ENCODE measurements around the gene RALGPS1.

The RALGPS1 gene

GRCh38 chr9:127174386-127175318, 260.1 kb downstream of the RALGPS1 start:
- Histone ChIP-seq H3K4me2 (ENCODE audit: low read length) (no peak overlapping the region), H3K9me3 (replicated peaks; ENCODE audit: low read length) (no peaks in the 10 kb centered on the region), H3K4me3 (ENCODE audit: low read length) (no peak overlapping the region), H3K9ac (ENCODE audit: low read depth, low read length) (no peak overlapping the region), H3K4me1 (ENCODE audit: control insufficient read depth, insufficient read depth, low read length) (no peaks in the 10 kb centered on the region), H3K27me3 (ENCODE audit: control insufficient read depth, insufficient read depth, low read length) (peaks cover 14% of the 10 kb centered on the region), H3K36me3 (ENCODE audit: insufficient read depth, low read length) (no peaks in the 10 kb centered on the region)

GRCh38 chr9:127175319-127175715, 260.7 kb downstream of the RALGPS1 start:
- no peak overlapping the region for H3K4me2 ChIP-seq (ENCODE audit: low read length)
- H3K4me3 ChIP-seq (ENCODE audit: low read length): no peak overlapping the region
- H3K4me1 ChIP-seq (ENCODE audit: control insufficient read depth, insufficient read depth, low read length): no peaks in the 10 kb centered on the region
- no peaks in the 10 kb centered on the region for H3K9me3 ChIP-seq (replicated peaks; ENCODE audit: low read length)
- H3K9ac ChIP-seq (ENCODE audit: low read depth, low read length): no peak overlapping the region
- H3K27me3 ChIP-seq (ENCODE audit: control insufficient read depth, insufficient read depth, low read length): peaks cover 16% of the 10 kb centered on the region
- no peaks in the 10 kb centered on the region for H3K36me3 ChIP-seq (ENCODE audit: insufficient read depth, low read length)

GRCh38 chr9:127175764-127176163, 261.2 kb downstream of the RALGPS1 start:
- Histone ChIP-seq H3K4me2 (ENCODE audit: low read length) (no peak overlapping the region), H3K36me3 (ENCODE audit: insufficient read depth, low read length) (no peaks in the 10 kb centered on the region), H3K9ac (ENCODE audit: low read depth, low read length) (no peak overlapping the region), H3K9me3 (replicated peaks; ENCODE audit: low read length) (no peaks in the 10 kb centered on the region), H3K27me3 (ENCODE audit: control insufficient read depth, insufficient read depth, low read length) (peaks cover 16% of the 10 kb centered on the region), H3K4me3 (ENCODE audit: low read length) (no peak overlapping the region), H3K4me1 (ENCODE audit: control insufficient read depth, insufficient read depth, low read length) (no peaks in the 10 kb centered on the region)

- H3K4me3 ChIP-seq (ENCODE audit: low read length): no peak overlapping the region
- no peaks in the 10 kb centered on the region for H3K9me3 ChIP-seq (replicated peaks; ENCODE audit: low read length)
- H3K36me3 ChIP-seq (ENCODE audit: insufficient read depth, low read length): no peaks in the 10 kb centered on the region
- H3K9ac ChIP-seq (ENCODE audit: low read depth, low read length): no peak overlapping the region
- peaks cover 16% of the 10 kb centered on the region for H3K27me3 ChIP-seq (ENCODE audit: control insufficient read depth, insufficient read depth, low read length)
- H3K4me2 ChIP-seq (ENCODE audit: low read length): no peak overlapping the region
- H3K4me1 ChIP-seq (ENCODE audit: control insufficient read depth, insufficient read depth, low read length): no peaks in the 10 kb centered on the region
Measured at GRCh38 chr9:127176631-127177030, 262.0 kb downstream of the RALGPS1 start.

GRCh38 chr9:127177231-127177630, 262.6 kb downstream of the RALGPS1 start:
- Histone ChIP-seq H3K4me2 (ENCODE audit: low read length) (no peak overlapping the region), H3K9ac (ENCODE audit: low read depth, low read length) (no peak overlapping the region), H3K27me3 (ENCODE audit: control insufficient read depth, insufficient read depth, low read length) (peaks cover 16% of the 10 kb centered on the region), H3K4me3 (ENCODE audit: low read length) (no peak overlapping the region), H3K4me1 (ENCODE audit: control insufficient read depth, insufficient read depth, low read length) (no peaks in the 10 kb centered on the region), H3K36me3 (ENCODE audit: insufficient read depth, low read length) (no peaks in the 10 kb centered on the region), H3K9me3 (replicated peaks; ENCODE audit: low read length) (no peaks in the 10 kb centered on the region)

GRCh38 chr9:127177665-127178265, 263.2 kb downstream of the RALGPS1 start:
- Histone ChIP-seq H3K4me3 (ENCODE audit: low read length) (no peak overlapping the region), H3K9me3 (replicated peaks; ENCODE audit: low read length) (no peaks in the 10 kb centered on the region), H3K36me3 (ENCODE audit: insufficient read depth, low read length) (no peaks in the 10 kb centered on the region), H3K4me1 (ENCODE audit: control insufficient read depth, insufficient read depth, low read length) (no peaks in the 10 kb centered on the region), H3K4me2 (ENCODE audit: low read length) (no peak overlapping the region), H3K9ac (ENCODE audit: low read depth, low read length) (no peak overlapping the region), H3K27me3 (ENCODE audit: control insufficient read depth, insufficient read depth, low read length) (peaks cover 15% of the 10 kb centered on the region)

- Histone ChIP-seq H3K4me1 (ENCODE audit: control insufficient read depth, insufficient read depth, low read length) (no peaks in the 10 kb centered on the region), H3K9me3 (replicated peaks; ENCODE audit: low read length) (no peaks in the 10 kb centered on the region), H3K4me3 (ENCODE audit: low read length) (no peak overlapping the region), H3K36me3 (ENCODE audit: insufficient read depth, low read length) (no peaks in the 10 kb centered on the region), H3K27me3 (ENCODE audit: control insufficient read depth, insufficient read depth, low read length) (peaks cover 10% of the 10 kb centered on the region), H3K4me2 (ENCODE audit: low read length) (no peak overlapping the region), H3K9ac (ENCODE audit: low read depth, low read length) (no peak overlapping the region)
Measured at GRCh38 chr9:127178686-127179632, 264.4 kb downstream of the RALGPS1 start.

GRCh38 chr9:127179633-127180441, 265.3 kb downstream of the RALGPS1 start:
- Histone ChIP-seq H3K36me3 (ENCODE audit: insufficient read depth, low read length) (no peaks in the 10 kb centered on the region), H3K9me3 (replicated peaks; ENCODE audit: low read length) (no peaks in the 10 kb centered on the region), H3K4me2 (ENCODE audit: low read length) (no peak overlapping the region), H3K4me1 (ENCODE audit: control insufficient read depth, insufficient read depth, low read length) (peaks cover 3% of the 10 kb centered on the region), H3K4me3 (ENCODE audit: low read length) (no peak overlapping the region), H3K27me3 (ENCODE audit: control insufficient read depth, insufficient read depth, low read length) (peaks cover 10% of the 10 kb centered on the region), H3K9ac (ENCODE audit: low read depth, low read length) (no peak overlapping the region)

- H3K4me3 ChIP-seq (ENCODE audit: low read length): no peak overlapping the region
- no peak overlapping the region for H3K9ac ChIP-seq (ENCODE audit: low read depth, low read length)
- H3K9me3 ChIP-seq (replicated peaks; ENCODE audit: low read length): no peaks in the 10 kb centered on the region
Measured at GRCh38 chr9:127180457-127181314, 266.1 kb downstream of the RALGPS1 start.

GRCh38 chr9:127181315-127181580, 266.7 kb downstream of the RALGPS1 start:
- H3K9ac ChIP-seq (ENCODE audit: low read depth, low read length): no peak overlapping the region
- H3K9me3 ChIP-seq (replicated peaks; ENCODE audit: low read length): no peaks in the 10 kb centered on the region
- H3K4me1 ChIP-seq (ENCODE audit: control insufficient read depth, insufficient read depth, low read length): peaks cover 15% of the 10 kb centered on the region
- H3K4me2 ChIP-seq (ENCODE audit: low read length): no peak overlapping the region
- H3K27me3 ChIP-seq (ENCODE audit: control insufficient read depth, insufficient read depth, low read length): peaks cover 10% of the 10 kb centered on the region
- no peaks in the 10 kb centered on the region for H3K36me3 ChIP-seq (ENCODE audit: insufficient read depth, low read length)
- no peak overlapping the region for H3K4me3 ChIP-seq (ENCODE audit: low read length)

More at GRCh38 chr9:127180457-127181314, 266.1 kb downstream of the RALGPS1 start:
- Histone ChIP-seq H3K27me3 (ENCODE audit: control insufficient read depth, insufficient read depth, low read length) (peaks cover 10% of the 10 kb centered on the region), H3K4me2 (ENCODE audit: low read length) (no peak overlapping the region), H3K36me3 (ENCODE audit: insufficient read depth, low read length) (no peaks in the 10 kb centered on the region), H3K4me1 (ENCODE audit: control insufficient read depth, insufficient read depth, low read length) (peaks cover 9% of the 10 kb centered on the region)
